Activated naive CD8-positive, alpha-beta T cell treated with anti-CD3 and anti-CD28 coated beads, Interleukin-2, amount 50 U/mL, for 16 hours (primary cell): ENCODE measurements around the gene KIAA0513.
A peak's percentile ranks its signal among the peaks of the same experiment; 100 is the strongest.
"Not testable (repeated sequence)": the region's sequence is repeated elsewhere in the genome, so short reads cannot be mapped to it uniquely, and the experiment has no call there.

ENCODE experiments used
- DNase-seq: peaks from one replicate; pipeline ENCODE4 v3.0.0-alpha.2; 2020; ENCODE audit warnings: low read depth, low spot score

The KIAA0513 gene

GRCh38 chr16:85048921-85049562 is 21.4 kb downstream of the KIAA0513 start:
- no peak for DNase-seq

GRCh38 chr16:85049706-85050305 is 22.2 kb downstream of the KIAA0513 start:
- DNase-seq, result no peak

GRCh38 chr16:85051067-85051581 is 23.5 kb downstream of the KIAA0513 start:
- no peak for DNase-seq

GRCh38 chr16:85051683-85052082 is 24.1 kb downstream of the KIAA0513 start:
- no peak for DNase-seq

- no peak for DNase-seq
Observed at GRCh38 chr16:85052536-85052935, 24.9 kb downstream of the KIAA0513 start.

- DNase-seq, result not testable (repeated sequence)
Observed at GRCh38 chr16:85054321-85054720, 26.7 kb downstream of the KIAA0513 start.

- no peak for DNase-seq
Observed at GRCh38 chr16:85054948-85055492, 27.4 kb downstream of the KIAA0513 start.

GRCh38 chr16:85055493-85056210 is 28.1 kb downstream of the KIAA0513 start:
- peak; percentile 1 for DNase-seq

- no peak for DNase-seq
Observed at GRCh38 chr16:85056211-85056748, 28.7 kb downstream of the KIAA0513 start.

- no peak for DNase-seq
Observed at GRCh38 chr16:85057212-85057889, 29.8 kb downstream of the KIAA0513 start.

GRCh38 chr16:85057948-85058347 is 30.4 kb downstream of the KIAA0513 start:
- DNase-seq, result no peak

GRCh38 chr16:85058909-85059308 is 31.3 kb downstream of the KIAA0513 start:
- DNase-seq, result no peak

GRCh38 chr16:85061566-85061965 is 34.0 kb downstream of the KIAA0513 start:
- DNase-seq, result no peak

GRCh38 chr16:85062323-85062722 is 34.7 kb downstream of the KIAA0513 start:
- no peak for DNase-seq

- no peak for DNase-seq
Observed at GRCh38 chr16:85062845-85063244, 35.2 kb downstream of the KIAA0513 start.

GRCh38 chr16:85064186-85064585 is 36.6 kb downstream of the KIAA0513 start:
- no peak for DNase-seq

GRCh38 chr16:85065099-85065498 is 37.5 kb downstream of the KIAA0513 start:
- DNase-seq, result no peak

- no peak for DNase-seq
Observed at GRCh38 chr16:85066346-85066885, 38.8 kb downstream of the KIAA0513 start.

GRCh38 chr16:85067024-85067423 is 39.4 kb downstream of the KIAA0513 start:
- DNase-seq, result no peak

GRCh38 chr16:85067426-85067825 is 39.8 kb downstream of the KIAA0513 start:
- no peak for DNase-seq

- DNase-seq, result no peak
Observed at GRCh38 chr16:85068746-85069145, 41.2 kb downstream of the KIAA0513 start.
